GM18951 (cell line): ENCODE measurements around the gene OSCP1.
"Not testable (repeated sequence)": the region's sequence is repeated elsewhere in the genome, so short reads cannot be mapped to it uniquely, and the experiment has no call there.

Experiments
- POLR2A ChIP-seq: IDR thresholded peaks from 4 replicates; pipeline ENCODE4 v1.6.1; 2011; ENCODE audit warnings: mild to moderate bottlenecking; ENCODE audit not compliant: insufficient read length, insufficient read depth; ENCODE audit errors: extremely low read depth
- in situ Hi-C: fragments of 300-500 bp; cut with MboI; formaldehyde crosslinking; loops from one replicate; pipeline ENCODE4 v1.12.0; 2022; ENCODE audit warnings: low sequenced_read_pairs, mixed read lengths, inconsistent platforms; ENCODE audit not compliant: unreplicated experiment

The OSCP1 gene, protein sequence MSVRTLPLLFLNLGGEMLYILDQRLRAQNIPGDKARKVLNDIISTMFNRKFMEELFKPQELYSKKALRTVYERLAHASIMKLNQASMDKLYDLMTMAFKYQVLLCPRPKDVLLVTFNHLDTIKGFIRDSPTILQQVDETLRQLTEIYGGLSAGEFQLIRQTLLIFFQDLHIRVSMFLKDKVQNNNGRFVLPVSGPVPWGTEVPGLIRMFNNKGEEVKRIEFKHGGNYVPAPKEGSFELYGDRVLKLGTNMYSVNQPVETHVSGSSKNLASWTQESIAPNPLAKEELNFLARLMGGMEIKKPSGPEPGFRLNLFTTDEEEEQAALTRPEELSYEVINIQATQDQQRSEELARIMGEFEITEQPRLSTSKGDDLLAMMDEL

DNA sequence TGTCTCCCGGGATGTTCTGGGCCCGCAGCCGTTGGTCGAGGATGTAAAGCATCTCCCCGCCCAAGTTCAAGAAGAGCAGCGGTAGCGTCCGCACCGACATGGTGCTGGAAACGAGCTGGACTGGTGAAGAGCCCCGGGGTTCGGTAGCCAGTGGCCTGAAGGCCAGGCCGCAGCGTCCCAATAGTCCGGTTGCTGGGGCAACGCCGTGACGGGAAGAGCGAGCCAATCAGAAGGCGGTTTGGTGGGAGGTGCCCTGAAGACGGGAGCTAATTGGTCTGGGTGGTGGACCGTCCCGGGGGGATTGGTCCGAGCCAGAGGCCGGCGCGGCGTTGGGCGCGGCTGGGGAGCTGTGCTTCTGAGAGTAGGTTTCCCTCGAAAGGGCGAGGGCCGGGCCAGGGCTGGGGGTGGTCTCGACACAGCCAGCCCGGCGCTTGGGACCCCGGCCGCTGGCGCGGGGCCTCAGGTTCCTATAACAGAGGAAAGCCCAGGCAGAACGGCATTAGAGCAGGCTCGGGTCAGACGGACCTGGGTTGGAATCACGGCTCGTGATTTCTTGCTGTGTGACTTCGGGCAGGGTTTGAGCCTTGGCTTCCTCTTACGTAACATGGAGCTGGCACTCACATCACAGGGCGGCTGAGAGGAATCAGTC, at the start of gene OSCP1:
OSCP1 (minus strand) TSS at position 182 of the 649 bp plus-strand sequence; CDS start at position 100, 82 bp downstream.
- TF ChIP-seq POLR2A: peak; percentile 93
- in situ Hi-C loops: no loop called here

DNA sequence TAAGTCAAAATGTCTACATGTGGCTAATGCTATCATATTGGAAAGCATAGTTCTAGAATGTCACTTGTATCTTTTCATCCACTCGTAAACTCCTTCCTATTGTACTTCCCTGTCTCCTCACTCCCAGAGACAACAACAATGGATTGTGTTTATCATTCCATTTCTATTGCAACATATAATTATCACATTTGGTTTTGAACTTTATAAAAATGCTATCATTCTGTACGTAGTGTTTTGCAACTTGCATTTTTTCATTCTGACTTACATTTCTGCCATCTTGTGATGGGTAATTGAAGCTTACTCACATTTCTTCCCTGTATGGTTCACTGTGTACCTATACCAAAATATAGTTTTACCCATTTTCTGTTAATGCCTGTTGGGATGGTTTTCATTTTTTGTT, 47.0 kb upstream of the OSCP1 start:
- TF ChIP-seq POLR2A: no peak
- in situ Hi-C loops: no loop called here

DNA sequence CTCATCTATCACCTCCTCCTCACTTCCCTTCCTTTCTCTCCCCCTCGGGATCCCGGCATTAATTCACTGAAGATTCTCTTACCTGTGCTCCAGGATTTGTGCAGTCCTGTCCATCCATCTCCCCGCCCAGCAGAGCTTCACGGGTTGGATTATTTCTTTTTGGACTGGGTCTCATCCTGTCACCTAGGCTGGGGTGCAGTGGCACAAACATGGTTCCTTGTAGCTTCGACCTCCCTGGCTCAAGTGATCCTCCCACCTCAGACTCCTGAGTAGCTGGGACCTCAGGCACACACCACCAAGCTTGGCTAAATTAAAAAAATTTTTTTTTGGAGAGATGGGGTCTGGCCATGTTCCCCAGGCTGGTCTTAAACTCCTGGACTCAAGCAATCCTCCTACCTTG, 44.7 kb upstream of the OSCP1 start:
- in situ Hi-C loops: no loop called here
- no peak for TF ChIP-seq POLR2A

DNA sequence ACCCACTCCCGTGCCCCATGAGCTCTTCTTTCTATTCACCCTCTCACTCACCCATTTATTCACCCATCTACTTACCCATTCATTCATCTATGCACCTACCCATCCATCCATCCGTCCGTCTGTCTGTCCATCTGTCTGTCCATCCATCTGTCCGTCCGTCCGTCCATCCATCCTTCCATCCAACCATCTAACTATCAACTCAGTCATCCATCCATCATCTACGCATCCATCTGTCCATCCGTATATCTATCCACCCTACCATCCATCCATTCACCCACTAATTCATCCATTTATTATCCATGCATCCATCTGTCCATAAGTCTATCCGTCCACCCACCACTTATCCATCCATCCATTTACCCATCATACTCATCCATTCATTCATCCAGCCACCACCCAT, 43.3 kb upstream of the OSCP1 start:
- in situ Hi-C loops: no loop called here
- no peak for TF ChIP-seq POLR2A

DNA sequence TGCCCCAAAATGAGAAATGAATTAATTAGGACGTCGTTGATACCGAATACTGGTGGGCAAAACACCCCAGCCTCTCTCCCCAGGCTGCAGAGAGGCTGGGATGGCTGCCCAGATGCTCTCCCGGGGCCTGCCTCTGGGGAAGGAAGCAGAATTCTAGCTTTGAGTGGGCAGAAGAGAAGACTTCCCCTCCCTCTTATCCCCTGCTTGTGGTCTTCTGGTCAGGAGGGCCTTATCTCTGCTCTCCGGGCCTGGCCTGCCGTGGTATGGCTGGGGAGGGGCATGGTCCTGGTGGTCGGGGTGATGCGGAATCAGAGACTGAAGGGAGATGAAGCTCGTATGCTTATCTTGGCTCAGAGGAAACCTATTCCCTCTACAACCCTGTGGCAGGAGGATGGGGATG, 42.2 kb upstream of the OSCP1 start:
- TF ChIP-seq POLR2A: no peak
- in situ Hi-C loops: no loop called here

DNA sequence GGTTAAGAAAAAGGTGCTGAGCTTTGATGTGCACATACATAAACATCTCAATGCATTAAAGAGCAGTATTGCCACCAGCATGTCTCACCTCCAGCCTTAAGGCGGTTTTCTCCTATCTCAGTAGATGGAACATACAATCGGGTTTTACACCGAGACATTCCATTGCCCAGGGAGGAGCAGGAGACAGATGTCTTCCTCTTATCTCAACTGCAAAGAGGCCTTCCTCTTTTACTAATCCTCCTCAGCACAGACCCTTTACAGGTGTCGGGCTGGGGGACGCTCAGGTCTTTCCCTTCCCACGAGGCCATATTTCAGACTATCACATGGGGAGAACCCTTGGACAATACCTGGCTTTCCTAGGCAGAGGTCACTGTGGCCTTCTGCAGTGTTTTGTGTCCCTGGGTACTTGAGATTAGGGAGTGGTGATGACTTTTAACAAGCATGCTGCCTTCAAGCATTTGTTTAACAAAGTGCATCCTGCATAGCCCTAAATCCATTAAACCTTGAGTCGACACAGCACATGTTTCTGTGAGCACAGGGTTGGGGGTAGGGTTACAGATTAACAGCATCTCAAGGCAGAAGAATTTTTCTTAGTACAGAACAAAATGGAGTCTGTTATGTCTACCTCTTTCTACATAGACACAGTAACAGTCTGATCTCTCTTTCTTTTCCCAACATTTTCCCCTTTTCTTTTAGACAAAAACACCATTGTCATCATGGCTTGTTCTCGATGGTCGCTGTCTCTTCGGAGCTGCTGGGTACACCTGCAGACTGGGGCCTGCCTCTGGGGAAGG, 39.2 kb upstream of the OSCP1 start:
- in situ Hi-C loops: not testable (repeated sequence)

DNA sequence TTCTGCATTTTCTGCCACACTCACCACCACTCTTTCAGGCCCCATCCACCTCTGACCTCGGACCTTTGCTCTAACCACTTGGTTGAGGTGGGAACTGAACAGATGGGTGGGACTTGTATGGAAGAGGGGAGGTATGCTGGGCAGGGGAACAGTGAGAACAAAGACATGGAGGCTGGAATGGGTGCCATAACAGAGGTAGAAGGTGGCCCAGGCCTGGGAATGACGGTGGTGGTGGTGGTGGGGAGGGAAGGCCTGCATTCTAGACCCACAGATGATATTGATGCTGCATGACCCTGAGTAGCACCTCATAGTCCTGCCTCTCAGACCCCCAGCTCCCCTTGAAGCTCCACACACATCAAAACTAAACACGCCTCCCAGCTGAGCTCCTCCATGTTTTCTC, 37.7 kb upstream of the OSCP1 start:
- in situ Hi-C loops: no loop called here
- TF ChIP-seq POLR2A: no peak

DNA sequence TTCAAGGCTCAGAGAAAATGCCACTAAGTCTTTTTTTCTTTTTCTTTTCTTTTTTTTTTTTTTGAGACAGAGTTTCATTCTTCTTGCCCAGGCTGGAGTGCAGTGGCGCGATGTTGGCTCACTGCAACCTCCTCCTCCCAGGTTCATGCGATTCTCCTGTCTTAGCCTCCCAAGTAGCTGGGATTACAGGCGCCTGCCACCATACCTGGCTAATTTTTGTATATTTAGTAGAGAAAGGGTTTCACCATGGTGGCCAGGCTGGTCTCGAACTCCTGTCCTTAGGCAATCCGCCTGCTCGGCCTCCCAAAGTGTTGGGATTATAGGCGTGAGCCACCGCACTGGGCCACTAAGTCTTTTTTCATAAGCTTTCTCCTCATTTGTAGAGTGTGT, 37.1 kb upstream of the OSCP1 start:
- in situ Hi-C loops: not testable (repeated sequence)

DNA sequence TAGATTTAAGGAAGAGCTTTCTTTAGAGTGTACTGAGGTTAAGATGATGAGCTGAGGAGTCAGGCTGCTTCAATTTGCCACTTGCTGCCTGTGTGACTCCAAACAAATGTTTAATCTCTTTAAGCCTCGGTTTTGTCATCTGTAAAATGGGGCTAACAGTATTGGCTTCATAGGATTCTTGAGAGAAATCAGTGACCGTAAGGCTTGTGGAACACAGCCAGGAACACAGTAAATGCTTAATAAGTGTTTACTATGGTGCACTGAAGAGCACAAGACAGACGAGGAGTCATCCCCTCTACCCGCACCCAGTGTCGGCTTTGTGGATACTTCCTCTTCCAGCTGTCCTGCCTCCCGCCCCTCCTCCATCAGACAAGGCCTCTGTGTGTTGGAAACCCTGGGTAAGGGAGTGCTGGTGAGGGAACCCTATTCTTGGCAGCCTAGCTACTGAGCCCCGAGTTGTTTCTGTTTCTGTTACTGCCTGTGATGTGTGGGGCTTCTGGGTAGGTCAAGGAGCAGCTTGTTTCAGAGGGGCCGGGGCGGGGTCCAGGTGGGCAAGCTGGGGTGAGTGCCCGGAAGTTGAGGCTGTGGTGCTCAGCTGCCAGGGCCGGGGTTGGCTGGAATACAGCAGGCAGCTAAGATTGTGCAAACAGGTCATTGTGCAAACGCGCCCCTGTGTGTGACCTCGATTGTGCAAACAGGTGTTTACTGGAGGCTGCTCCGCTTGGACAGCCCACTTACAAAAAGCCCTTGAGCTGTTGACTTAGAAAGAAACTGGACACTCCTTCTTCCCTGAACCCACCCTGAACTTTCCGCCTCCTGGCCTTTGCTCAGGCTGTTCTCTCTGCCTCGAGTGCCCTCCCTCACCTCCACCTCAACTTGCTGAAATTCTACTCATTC, 36.4 kb upstream of the OSCP1 start:
- TF ChIP-seq POLR2A: no peak
- in situ Hi-C loops: no loop called here

DNA sequence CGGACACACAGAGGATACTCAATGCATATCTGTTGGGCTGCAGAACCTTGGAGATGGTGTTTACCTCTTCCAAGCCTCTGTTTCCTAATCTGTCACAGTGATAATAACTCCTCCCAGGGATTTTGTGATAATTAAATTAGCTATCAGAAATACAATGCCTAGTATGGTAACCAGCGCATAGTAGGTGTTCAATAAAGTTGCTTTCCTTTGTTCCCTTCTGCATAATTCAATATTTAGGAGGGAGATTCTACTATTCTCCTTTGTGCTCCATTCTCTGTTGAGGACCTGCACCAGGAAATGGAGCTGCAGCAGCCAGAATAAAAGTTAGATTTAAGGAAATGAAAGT, 35.8 kb upstream of the OSCP1 start:
- in situ Hi-C loops: no loop called here

DNA sequence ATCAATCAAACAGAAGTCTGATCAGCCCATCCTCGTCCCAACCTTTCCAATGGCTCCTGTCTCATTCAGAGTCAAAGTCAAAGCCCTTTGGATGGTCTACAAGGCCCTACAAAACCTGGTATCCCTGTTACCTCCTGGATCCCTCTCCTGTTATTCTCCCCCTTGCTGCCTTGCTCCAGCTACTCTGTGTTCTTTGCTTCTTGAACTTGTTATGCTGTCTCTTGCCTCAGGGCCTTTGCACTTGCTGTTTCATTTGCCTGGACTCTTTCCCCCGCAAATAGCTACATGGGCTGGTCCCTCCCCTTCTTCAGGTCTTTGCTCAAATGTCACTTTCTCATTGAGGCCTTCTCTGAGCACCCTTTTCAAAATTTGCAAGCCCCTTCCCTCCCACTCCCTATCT, 33.8 kb upstream of the OSCP1 start:
- in situ Hi-C loops: no loop called here
- no peak for TF ChIP-seq POLR2A

More for the DNA sequence above, 35.8 kb upstream of the OSCP1 start:
- TF ChIP-seq POLR2A: no peak

DNA sequence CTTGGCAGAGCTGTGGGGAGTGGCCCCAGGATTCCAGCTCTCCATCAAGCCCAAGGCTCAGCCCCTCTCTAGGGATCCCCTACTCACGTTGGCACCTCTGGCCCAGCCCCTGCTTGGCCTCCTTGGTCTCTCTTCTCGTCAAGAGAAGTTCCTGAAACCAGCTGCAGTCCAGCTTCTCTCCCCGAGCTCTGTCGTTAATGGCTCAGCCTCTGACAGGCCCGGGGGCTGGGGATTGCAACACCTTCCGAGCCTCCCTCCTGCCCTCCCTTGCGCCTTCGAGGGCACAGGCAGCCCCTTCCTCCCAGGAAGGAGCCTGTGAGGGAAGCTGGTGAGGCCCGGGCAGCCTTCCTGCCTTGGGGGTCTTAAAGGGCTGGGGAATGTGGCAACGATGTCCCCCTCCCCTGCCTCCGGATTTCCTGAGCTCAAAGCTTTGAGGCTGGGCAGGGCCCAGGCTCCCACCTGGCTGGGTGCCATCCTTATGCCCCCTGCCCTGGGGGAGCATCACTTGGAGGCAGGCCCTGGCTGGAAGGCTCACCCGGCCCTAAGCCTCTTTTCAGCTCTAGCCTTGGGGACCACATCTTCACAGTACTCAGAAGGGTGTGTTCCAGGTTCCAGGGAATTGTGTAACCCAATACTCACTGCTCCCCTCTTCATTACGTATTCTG, 32.6 kb upstream of the OSCP1 start, which contains the start of gene CSF3R:
CSF3R (minus strand) TSS at position 190 of the 665 bp plus-strand sequence. CDS start 3,417 bp downstream, outside the sequence.
- no peak for TF ChIP-seq POLR2A
- in situ Hi-C loops: no loop called here
